K562 (cell line): ENCODE data around the gene SIGLEC6. TPM values are rescaled to one million over a fixed set of nuclear protein-coding genes. Genes with fewer than 3 reads are reported as not detected.

ENCODE experiments used
- BACH1 ChIP-seq: fragments of 200-800 bp; sonication (Bioruptor generic); IDR thresholded peaks from 2 replicates; pipeline ENCODE4 v1.6.1; 2016; ENCODE audit warnings: missing genetic modification characterization, missing compliant biosample characterization
- CREBBP ChIP-seq: IDR thresholded peaks from one replicate; pipeline ENCODE4 v1.6.1; 2012; ENCODE audit warnings: low read depth, mild to moderate bottlenecking, control low read depth, inconsistent platforms, low read length
- DPF2 ChIP-seq: fragments of 450-650 bp; IDR thresholded peaks from 2 replicates; pipeline ENCODE4 v1.6.1; 2016
- EP400 ChIP-seq: fragments of 450-650 bp; IDR thresholded peaks from 2 replicates; pipeline ENCODE4 v1.6.1; 2017; ENCODE audit warnings: antibody characterized with exemption, mild to moderate bottlenecking, moderate library complexity
- MAFG ChIP-seq: fragments of 450-650 bp; conservative IDR thresholded peaks from 2 replicates; pipeline ENCODE4 v1.6.1; 2016; ENCODE audit warnings: missing genetic modification characterization, missing compliant biosample characterization
- MYC ChIP-seq, 2 experiments: fragments of 250-450 bp in 1 of 2; sonication (Bioruptor Pico) in 1 of 2; IDR thresholded peaks; 2 replicates each; pipeline versions ENCODE4 v1.5.1 to v1.6.1; 2012 to 2021; ENCODE audit warnings: low read depth in 2 of 2, borderline replicate concordance in 1 of 2, improper control_type of control experiment in 1 of 2, low read length in 1 of 2, mild to moderate bottlenecking in 1 of 2, moderate library complexity in 1 of 2
- TBL1XR1 ChIP-seq, 2 experiments: IDR thresholded peaks; 2 replicates each; pipeline ENCODE4 v1.6.1; 2012; ENCODE audit warnings: improper control_type of control experiment in 2 of 2, low read length in 2 of 2, mild to moderate bottlenecking in 1 of 2
- ZNF583 ChIP-seq: fragments of 250-450 bp; sonication (Bioruptor Pico); IDR thresholded peaks from 2 replicates; pipeline ENCODE4 v1.4.0; 2020
- ZNF766 ChIP-seq: fragments of 200-800 bp; sonication (Bioruptor generic); conservative IDR thresholded peaks from 2 replicates; pipeline ENCODE4 v1.6.1; 2016; ENCODE audit warnings: missing genetic modification characterization, missing compliant biosample characterization
- ZNF77 ChIP-seq: fragments of 250-450 bp; sonication (Bioruptor Pico); IDR thresholded peaks from 2 replicates; pipeline ENCODE4 v1.5.0; 2020
- polyA plus RNA-seq, 8 experiments: library from polyadenylated mRNA; depleted of rRNA in 4 of 8; stranded (reverse) in 5 of 8; unstranded in 3 of 8; fragments of >200 nt; fragmentation: Nextera tagmentation in 2 of 8; fragmentation: Illumina TruSeq in 1 of 8; extraction: Ambion mirVana in 2 of 8; extraction: Trizol in 1 of 8; gene quantifications; 2 replicates each; pipeline versions ENCODE4 v1.2.1 to v1.2.3, GENCODE V29; 2011 to 2014; ENCODE audit warnings: inconsistent platforms in 1 of 8, missing spikeins in 1 of 8
- total RNA-seq, 7 experiments: library from RNA; depleted of rRNA in 6 of 7; stranded (reverse); fragments of >200 nt in 6 of 7; fragmentation: Illumina TruSeq in 2 of 7; extraction: Trizol in 2 of 7; gene quantifications; 2 replicates each; pipeline versions ENCODE4 v1.2.1 to v1.2.3, GENCODE V29; 2011 to 2021; ENCODE audit warnings: low replicate concordance in 1 of 7
- TF ChIP-seq, protein P1 (sequence below): sonication (generic); formaldehyde crosslinking; IDR thresholded peaks from 2 replicates; pipeline ENCODE4 v1.8.1; 2022; ENCODE audit warnings: missing genetic modification reagents
- TF ChIP-seq, protein P2 (sequence below): fragments of 450-650 bp; IDR thresholded peaks from 2 replicates; pipeline ENCODE4 v1.6.1; 2017; ENCODE audit warnings: antibody characterized with exemption, mild to moderate bottlenecking
- TF ChIP-seq, protein P3 (sequence below): fragments of 450-650 bp; IDR thresholded peaks from 2 replicates; pipeline ENCODE4 v1.6.1; 2016; ENCODE audit warnings: borderline replicate concordance
- TF ChIP-seq, protein P4 (sequence below): sonication (generic); IDR thresholded peaks from 2 replicates; pipeline ENCODE4 v1.6.1; 2016
- TF ChIP-seq, protein P5 (sequence below): fragments of 450-650 bp; conservative IDR thresholded peaks from 2 replicates; pipeline ENCODE4 v1.6.1; 2016; ENCODE audit warnings: missing genetic modification characterization, low read depth, mild to moderate bottlenecking, control low read depth, missing compliant biosample characterization

SIGLEC6 gene
- total and polyA plus RNA-seq, 9 of the 15 experiments (the other 6 are each of a cell fraction or from before 2014, with no cell fraction given) = 0.03 to 17.5 (median 0.71) TPM

DNA sequence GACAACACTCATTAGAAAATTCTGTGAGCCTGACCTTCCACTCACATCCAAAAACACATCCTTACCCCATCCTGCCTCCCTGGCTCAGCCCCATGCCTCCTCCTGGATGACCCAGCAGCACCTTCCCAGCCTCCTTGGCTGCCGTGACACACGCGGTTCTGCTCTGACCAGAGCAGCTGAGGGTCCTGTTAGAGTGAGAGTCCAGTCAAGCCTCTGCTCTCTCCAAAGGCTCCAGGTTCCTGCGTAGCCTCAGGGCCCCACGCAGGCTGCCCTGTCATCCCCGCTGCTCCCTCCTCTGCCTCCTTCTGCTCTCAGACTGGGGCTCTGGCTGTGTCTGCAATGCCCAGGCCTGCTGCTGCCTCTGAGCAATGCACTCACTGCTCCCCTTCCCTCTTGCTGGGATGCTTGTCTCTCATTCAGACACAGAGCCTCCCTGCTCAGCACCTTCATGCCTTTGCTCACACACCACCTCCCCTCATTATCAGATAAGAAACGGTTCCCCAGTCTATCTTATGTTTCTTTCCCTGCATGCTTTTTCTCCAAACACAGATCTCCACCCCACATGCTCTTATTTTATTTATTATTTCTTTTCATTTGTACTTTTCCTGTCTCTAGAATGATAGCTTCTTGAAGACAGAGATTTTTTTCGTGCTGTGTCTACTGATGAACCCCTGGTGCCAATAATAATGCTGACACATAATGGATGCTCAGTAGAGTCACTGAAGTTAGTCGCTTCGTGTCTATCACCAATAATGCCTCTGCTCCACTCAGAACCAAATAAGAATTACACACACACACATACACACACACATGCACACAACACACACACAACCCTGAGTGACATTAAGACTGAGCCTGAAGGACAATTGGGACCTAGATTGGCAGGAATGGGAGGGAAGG is 10.2 kb upstream of the SIGLEC6 start (continued):
- TF ChIP-seq, protein P1, sequence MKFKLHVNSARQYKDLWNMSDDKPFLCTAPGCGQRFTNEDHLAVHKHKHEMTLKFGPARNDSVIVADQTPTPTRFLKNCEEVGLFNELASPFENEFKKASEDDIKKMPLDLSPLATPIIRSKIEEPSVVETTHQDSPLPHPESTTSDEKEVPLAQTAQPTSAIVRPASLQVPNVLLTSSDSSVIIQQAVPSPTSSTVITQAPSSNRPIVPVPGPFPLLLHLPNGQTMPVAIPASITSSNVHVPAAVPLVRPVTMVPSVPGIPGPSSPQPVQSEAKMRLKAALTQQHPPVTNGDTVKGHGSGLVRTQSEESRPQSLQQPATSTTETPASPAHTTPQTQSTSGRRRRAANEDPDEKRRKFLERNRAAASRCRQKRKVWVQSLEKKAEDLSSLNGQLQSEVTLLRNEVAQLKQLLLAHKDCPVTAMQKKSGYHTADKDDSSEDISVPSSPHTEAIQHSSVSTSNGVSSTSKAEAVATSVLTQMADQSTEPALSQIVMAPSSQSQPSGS = no peak
- TF ChIP-seq BACH1 (tag) = 0 out of 2 replicates have a peak, but pooled peaks have one; percentile 17
- peak in 1 of 2 experiments; percentile 60; a peak in 2 of 4 replicates for TF ChIP-seq TBL1XR1 (IDR thresholded peaks at IDR 0.05; ENCODE audit: low read length in 2 of 2)
- TF ChIP-seq, protein P2, sequence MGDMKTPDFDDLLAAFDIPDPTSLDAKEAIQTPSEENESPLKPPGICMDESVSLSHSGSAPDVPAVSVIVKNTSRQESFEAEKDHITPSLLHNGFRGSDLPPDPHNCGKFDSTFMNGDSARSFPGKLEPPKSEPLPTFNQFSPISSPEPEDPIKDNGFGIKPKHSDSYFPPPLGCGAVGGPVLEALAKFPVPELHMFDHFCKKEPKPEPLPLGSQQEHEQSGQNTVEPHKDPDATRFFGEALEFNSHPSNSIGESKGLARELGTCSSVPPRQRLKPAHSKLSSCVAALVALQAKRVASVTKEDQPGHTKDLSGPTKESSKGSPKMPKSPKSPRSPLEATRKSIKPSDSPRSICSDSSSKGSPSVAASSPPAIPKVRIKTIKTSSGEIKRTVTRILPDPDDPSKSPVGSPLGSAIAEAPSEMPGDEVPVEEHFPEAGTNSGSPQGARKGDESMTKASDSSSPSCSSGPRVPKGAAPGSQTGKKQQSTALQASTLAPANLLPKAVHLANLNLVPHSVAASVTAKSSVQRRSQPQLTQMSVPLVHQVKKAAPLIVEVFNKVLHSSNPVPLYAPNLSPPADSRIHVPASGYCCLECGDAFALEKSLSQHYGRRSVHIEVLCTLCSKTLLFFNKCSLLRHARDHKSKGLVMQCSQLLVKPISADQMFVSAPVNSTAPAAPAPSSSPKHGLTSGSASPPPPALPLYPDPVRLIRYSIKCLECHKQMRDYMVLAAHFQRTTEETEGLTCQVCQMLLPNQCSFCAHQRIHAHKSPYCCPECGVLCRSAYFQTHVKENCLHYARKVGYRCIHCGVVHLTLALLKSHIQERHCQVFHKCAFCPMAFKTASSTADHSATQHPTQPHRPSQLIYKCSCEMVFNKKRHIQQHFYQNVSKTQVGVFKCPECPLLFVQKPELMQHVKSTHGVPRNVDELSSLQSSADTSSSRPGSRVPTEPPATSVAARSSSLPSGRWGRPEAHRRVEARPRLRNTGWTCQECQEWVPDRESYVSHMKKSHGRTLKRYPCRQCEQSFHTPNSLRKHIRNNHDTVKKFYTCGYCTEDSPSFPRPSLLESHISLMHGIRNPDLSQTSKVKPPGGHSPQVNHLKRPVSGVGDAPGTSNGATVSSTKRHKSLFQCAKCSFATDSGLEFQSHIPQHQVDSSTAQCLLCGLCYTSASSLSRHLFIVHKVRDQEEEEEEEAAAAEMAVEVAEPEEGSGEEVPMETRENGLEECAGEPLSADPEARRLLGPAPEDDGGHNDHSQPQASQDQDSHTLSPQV = peak; percentile 93
- TF ChIP-seq MAFG (tag) = peak; percentile 53
- TF ChIP-seq ZNF77 (CRISPR knock-in tag) = no peak
- no peak for TF ChIP-seq CREBBP
- peak; percentile 62; the same call in 1 of the 2 replicates for TF ChIP-seq DPF2
- TF ChIP-seq ZNF766 (CRISPR knock-in tag) = peak; percentile 63; the same call in 1 of the 2 replicates
- TF ChIP-seq, protein P3, sequence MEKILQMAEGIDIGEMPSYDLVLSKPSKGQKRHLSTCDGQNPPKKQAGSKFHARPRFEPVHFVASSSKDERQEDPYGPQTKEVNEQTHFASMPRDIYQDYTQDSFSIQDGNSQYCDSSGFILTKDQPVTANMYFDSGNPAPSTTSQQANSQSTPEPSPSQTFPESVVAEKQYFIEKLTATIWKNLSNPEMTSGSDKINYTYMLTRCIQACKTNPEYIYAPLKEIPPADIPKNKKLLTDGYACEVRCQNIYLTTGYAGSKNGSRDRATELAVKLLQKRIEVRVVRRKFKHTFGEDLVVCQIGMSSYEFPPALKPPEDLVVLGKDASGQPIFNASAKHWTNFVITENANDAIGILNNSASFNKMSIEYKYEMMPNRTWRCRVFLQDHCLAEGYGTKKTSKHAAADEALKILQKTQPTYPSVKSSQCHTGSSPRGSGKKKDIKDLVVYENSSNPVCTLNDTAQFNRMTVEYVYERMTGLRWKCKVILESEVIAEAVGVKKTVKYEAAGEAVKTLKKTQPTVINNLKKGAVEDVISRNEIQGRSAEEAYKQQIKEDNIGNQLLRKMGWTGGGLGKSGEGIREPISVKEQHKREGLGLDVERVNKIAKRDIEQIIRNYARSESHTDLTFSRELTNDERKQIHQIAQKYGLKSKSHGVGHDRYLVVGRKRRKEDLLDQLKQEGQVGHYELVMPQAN = no peak
- TF ChIP-seq ZNF583 (CRISPR knock-in tag) = peak; percentile 19; the same call in 1 of the 2 replicates
- TF ChIP-seq, protein P4, sequence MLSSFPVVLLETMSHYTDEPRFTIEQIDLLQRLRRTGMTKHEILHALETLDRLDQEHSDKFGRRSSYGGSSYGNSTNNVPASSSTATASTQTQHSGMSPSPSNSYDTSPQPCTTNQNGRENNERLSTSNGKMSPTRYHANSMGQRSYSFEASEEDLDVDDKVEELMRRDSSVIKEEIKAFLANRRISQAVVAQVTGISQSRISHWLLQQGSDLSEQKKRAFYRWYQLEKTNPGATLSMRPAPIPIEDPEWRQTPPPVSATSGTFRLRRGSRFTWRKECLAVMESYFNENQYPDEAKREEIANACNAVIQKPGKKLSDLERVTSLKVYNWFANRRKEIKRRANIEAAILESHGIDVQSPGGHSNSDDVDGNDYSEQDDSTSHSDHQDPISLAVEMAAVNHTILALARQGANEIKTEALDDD = no peak
- TF ChIP-seq, protein P5, sequence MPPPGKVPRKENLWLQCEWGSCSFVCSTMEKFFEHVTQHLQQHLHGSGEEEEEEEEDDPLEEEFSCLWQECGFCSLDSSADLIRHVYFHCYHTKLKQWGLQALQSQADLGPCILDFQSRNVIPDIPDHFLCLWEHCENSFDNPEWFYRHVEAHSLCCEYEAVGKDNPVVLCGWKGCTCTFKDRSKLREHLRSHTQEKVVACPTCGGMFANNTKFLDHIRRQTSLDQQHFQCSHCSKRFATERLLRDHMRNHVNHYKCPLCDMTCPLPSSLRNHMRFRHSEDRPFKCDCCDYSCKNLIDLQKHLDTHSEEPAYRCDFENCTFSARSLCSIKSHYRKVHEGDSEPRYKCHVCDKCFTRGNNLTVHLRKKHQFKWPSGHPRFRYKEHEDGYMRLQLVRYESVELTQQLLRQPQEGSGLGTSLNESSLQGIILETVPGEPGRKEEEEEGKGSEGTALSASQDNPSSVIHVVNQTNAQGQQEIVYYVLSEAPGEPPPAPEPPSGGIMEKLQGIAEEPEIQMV (tag) = 0 out of 2 replicates have a peak, but pooled peaks have one; percentile 33
- TF ChIP-seq MYC (IDR thresholded peaks at IDR 0.05; ENCODE audit: low read depth, low read length) = peak; percentile 40; the same call in 1 of the 2 replicates
- peak; percentile 68; the same call in 1 of the 2 replicates for TF ChIP-seq MYC (CRISPR knock-in tag; IDR thresholded peaks at IDR 0.05; ENCODE audit: borderline replicate concordance, low read depth)
- TF ChIP-seq EP400 = 0 out of 2 replicates have a peak, but pooled peaks have one; percentile 14
